Measurements from ENCODE around the gene CDK19. TPM values are rescaled to one million over a fixed set of nuclear protein-coding genes. Genes with fewer than 3 reads are reported as not detected.

Gene CDK19
- total and polyA plus RNA-seq, 2 of the 13 experiments (the other 11 are each of a cell fraction or from before 2014, with no cell fraction given): 13.4 to 27.0 TPM

GRCh38 chr6:110654096-110654820, 161.0 kb downstream of the CDK19 start (continued):
- no peak for TF ChIP-seq ZBTB37 (CRISPR knock-in tag; IDR thresholded peaks at IDR 0.05)
- no peak for TF ChIP-seq ZZZ3 (CRISPR knock-in tag; IDR thresholded peaks at IDR 0.05; ENCODE audit: borderline replicate concordance)
- no peak for TF ChIP-seq MAF1 (CRISPR knock-in tag; IDR thresholded peaks at IDR 0.05; ENCODE audit: borderline replicate concordance)
- TF ChIP-seq RAD51 (IDR thresholded peaks at IDR 0.05; ENCODE audit: borderline replicate concordance): no peak
- TF ChIP-seq ATRX (CRISPR knock-in tag; IDR thresholded peaks at IDR 0.05; ENCODE audit: borderline replicate concordance): no peak
- TF ChIP-seq RFXAP (CRISPR knock-in tag; IDR thresholded peaks at IDR 0.05; ENCODE audit: borderline replicate concordance): no peak
- TF ChIP-seq ZSCAN29 (CRISPR knock-in tag; conservative IDR thresholded peaks at IDR 0.05): no peak
- TF ChIP-seq ZBTB8A (CRISPR knock-in tag; IDR thresholded peaks at IDR 0.05; ENCODE audit: borderline replicate concordance, low read depth): no peak
- TF ChIP-seq TEF (CRISPR knock-in tag; IDR thresholded peaks at IDR 0.05): no peak
- no peak for TF ChIP-seq ZNF30 (CRISPR knock-in tag; IDR thresholded peaks at IDR 0.05)
- TF ChIP-seq SP4 (CRISPR knock-in tag; IDR thresholded peaks at IDR 0.05): no peak
- TF ChIP-seq NONO (IDR thresholded peaks at IDR 0.05): no peak
- TF ChIP-seq NONO (CRISPR knock-in tag; conservative IDR thresholded peaks at IDR 0.05): 0 out of 2 replicates have a peak, but pooled peaks have one; percentile 28
- TF ChIP-seq MED8 (CRISPR knock-in tag; IDR thresholded peaks at IDR 0.05; ENCODE audit: insufficient replicate concordance): no peak
- no peak for TF ChIP-seq HDAC1 (CRISPR knock-in tag; IDR thresholded peaks at IDR 0.05)
- no peak for TF ChIP-seq AGO2 (optimal IDR thresholded peaks at IDR 0.05; ENCODE audit: low read depth, low read length)
- TF ChIP-seq GTF2F1 (IDR thresholded peaks at IDR 0.05; ENCODE audit: low read length): no peak
- no peak for TF ChIP-seq ZNF563 (CRISPR knock-in tag; IDR thresholded peaks at IDR 0.05)
- no peak for TF ChIP-seq NFRKB (IDR thresholded peaks at IDR 0.05)
- no peak for TF ChIP-seq SNRNP70 (IDR thresholded peaks at IDR 0.05; ENCODE audit: low read depth, low read length)
- TF ChIP-seq CREM (IDR thresholded peaks at IDR 0.05): peak; percentile 50; the same call in 1 of the 2 replicates
- TF ChIP-seq CREM (CRISPR knock-in tag; IDR thresholded peaks at IDR 0.05): no peak
- TF ChIP-seq ZNF704 (CRISPR knock-in tag; IDR thresholded peaks at IDR 0.05; ENCODE audit: borderline replicate concordance): no peak
- TF ChIP-seq ZNF367 (CRISPR knock-in tag; IDR thresholded peaks at IDR 0.05; ENCODE audit: borderline replicate concordance): no peak
- no peak for TF ChIP-seq HIVEP1 (CRISPR knock-in tag; IDR thresholded peaks at IDR 0.05)
- no peak for TF ChIP-seq SOX6 (IDR thresholded peaks at IDR 0.05)
- TF ChIP-seq SOX6 (CRISPR knock-in tag; IDR thresholded peaks at IDR 0.05): peak; percentile 50; the same call in 1 of the 2 replicates

Data from HepG2 (cell line).